ENCODE results near the gene NPW.

The NPW gene

DNA sequence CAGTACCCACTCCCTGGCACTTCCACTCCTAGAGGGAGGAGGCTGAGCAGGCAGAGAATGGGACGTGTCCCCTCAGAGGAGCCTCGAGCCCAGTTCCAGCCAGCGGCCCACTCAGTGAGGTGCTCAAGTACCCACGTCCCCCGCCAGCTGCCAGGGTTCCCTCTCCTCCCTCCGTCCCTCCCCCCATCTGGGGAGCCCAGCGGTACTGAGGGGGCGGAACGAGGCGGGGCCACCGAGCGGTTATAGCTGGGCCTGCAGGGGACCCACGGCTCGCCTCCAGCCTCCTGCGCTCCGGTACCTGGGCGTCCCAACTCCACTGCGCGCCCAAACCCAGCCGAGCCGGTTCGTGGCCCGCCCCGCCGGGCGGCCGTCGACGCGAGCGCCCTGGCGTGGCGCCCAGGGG lies at the start of gene NPW:
Gene NPW, plus strand, starts transcription at position 268 of the 403 bp plus-strand sequence.
- Histone ChIP-seq H3K9me3 (ENCODE audit: control insufficient read depth in 1 of 2, low read length in 2 of 2) (no peaks in the 10 kb centered on the region), H3K4me3 (ENCODE audit: low read depth in 1 of 2, low read length in 2 of 2) (no peak within 1 kb of the TSS), H3K27ac (ENCODE audit: low read length) (no peak within 1 kb of the TSS), H3K36me3 (ENCODE audit: control insufficient read depth in 1 of 2, insufficient read depth in 2 of 2, low read length in 2 of 2) (no peaks in the 10 kb centered on the region), H3K27me3 (ENCODE audit: low read depth, low read length) (peaks cover 5% of the 10 kb centered on the region), H3K4me1 (ENCODE audit: control insufficient read depth in 1 of 2, insufficient read depth in 2 of 2, low read length in 2 of 2) (peaks cover 0 to 34% of the 10 kb centered on the region in 2 donors)

DNA sequence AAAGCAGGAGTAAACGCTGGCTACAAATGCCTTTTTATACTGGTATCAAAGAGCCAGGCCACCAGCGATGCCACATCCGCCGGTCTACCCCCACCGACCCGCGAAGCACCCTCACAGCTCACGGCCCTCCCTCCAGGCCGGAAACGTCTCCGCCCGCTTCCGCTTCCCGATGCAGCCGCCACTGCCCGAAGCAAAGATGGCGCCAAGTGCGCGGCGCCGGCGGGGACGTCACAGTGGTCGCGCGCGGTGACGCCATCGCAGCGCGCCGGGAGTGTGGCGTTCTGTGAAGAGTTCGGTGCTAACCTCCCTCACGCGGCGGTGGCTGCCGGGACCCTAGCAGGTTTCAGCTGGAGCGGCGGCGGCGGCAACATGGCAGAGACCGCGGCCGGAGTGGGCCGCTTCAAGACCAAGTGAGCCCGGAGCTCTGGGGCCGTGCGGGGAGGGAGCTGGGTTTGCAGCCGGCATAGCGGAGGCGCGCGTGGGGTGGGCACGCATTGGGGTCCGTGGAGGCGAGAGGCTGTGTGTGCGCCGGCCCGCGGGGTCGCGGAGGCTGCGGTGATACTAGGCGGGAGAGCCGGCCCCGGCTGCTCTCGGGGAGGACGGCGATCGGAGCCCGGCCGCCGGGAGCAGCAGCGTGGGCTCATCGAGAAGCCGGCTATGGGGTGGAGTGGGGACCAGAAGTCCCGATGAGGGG lies 47.6 kb upstream of the NPW start, which contains the start of gene TBL3:
Gene TBL3, plus strand, starts transcription at position 258 of the 694 bp plus-strand sequence. Its CDS starts 112 bp downstream, at position 370.
- H3K27ac ChIP-seq (ENCODE audit: low read length): peak within 1 kb of the TSS; percentile 96
- H3K27me3 ChIP-seq (ENCODE audit: low read depth, low read length): no peaks in the 10 kb centered on the region
- peaks cover 17 to 30% of the 10 kb centered on the region in 2 donors for H3K36me3 ChIP-seq (ENCODE audit: control insufficient read depth in 1 of 2, insufficient read depth in 2 of 2, low read length in 2 of 2)
- H3K4me3 ChIP-seq (ENCODE audit: low read depth in 1 of 2, low read length in 2 of 2): peak within 1 kb of the TSS; percentile 85 to 98
- no peaks in the 10 kb centered on the region for H3K9me3 ChIP-seq (ENCODE audit: control insufficient read depth in 1 of 2, low read length in 2 of 2)
- peaks cover 0 to 23% of the 10 kb centered on the region in 2 donors for H3K4me1 ChIP-seq (ENCODE audit: control insufficient read depth in 1 of 2, insufficient read depth in 2 of 2, low read length in 2 of 2)

DNA sequence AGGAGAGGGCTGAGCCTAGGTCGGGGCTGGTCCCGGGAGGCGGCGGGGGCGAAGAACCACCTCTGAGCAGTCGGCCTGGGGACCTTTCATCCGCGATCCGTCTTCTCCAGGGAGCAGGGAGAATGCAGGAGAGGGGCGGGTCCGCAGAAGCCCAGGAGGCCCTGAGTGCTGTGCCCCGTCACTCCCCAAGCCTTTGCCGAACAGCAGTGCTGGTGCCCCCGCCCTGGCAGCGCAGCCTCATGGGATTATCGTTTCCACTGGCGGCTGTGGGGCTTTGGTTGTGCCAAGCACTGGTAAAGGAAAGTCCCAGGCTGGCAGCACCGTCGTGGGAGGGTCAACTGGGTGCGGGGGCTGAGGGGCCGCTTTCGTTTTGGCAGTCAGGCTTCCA lies 47.1 kb upstream of the NPW start:
- Histone ChIP-seq H3K27me3 (ENCODE audit: low read depth, low read length) (no peaks in the 10 kb centered on the region), H3K9me3 (ENCODE audit: control insufficient read depth in 1 of 2, low read length in 2 of 2) (no peaks in the 10 kb centered on the region), H3K4me1 (ENCODE audit: control insufficient read depth in 1 of 2, insufficient read depth in 2 of 2, low read length in 2 of 2) (peaks cover 0 to 23% of the 10 kb centered on the region in 2 donors), H3K36me3 (ENCODE audit: control insufficient read depth in 1 of 2, insufficient read depth in 2 of 2, low read length in 2 of 2) (peaks cover 21 to 35% of the 10 kb centered on the region in 2 donors), H3K27ac (ENCODE audit: low read length) (no peak overlapping the region), H3K4me3 (ENCODE audit: low read depth in 1 of 2, low read length in 2 of 2) (peak overlapping the region; percentile 85 to 98)

DNA sequence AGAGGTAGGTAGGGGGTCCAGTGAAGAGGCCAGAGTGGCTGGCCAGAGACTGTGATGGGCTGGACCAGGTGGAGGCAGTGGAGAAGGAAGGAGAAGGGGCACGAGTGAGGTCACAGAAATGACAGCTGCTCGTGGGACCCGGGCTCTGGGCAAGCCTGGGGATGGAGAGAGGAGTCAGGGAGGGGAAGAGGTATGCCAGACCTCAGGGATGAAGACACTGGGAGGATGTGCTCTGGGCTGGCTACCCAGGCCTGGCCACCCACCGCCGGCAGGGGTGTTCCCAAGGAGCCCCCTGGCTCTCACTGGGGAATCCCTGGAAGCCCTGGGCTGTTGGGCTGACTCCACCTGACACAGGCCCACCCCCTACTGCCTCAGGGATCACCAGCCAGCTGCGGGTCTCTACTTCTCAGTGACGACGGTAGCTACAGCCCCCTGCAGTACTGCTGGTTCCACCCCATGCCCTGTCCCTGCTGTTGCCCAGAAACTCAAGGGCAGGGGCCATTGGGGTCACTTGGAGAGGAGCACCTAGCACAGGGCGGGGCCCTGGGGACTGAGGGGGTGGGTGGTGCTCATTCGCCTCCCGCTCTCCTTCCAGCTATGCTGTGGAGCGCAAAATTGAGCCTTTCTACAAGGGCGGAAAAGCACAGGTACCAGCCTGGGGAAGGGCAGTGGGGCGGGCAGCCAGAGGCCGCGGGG lies 46.0 kb upstream of the NPW start:
- H3K36me3 ChIP-seq (ENCODE audit: control insufficient read depth in 1 of 2, insufficient read depth in 2 of 2, low read length in 2 of 2): peaks cover 29 to 46% of the 10 kb centered on the region in 2 donors
- H3K4me3 ChIP-seq (ENCODE audit: low read depth in 1 of 2, low read length in 2 of 2): no peak overlapping the region
- H3K4me1 ChIP-seq (ENCODE audit: control insufficient read depth in 1 of 2, insufficient read depth in 2 of 2, low read length in 2 of 2): peaks cover 0 to 23% of the 10 kb centered on the region in 2 donors
- no peak overlapping the region for H3K27ac ChIP-seq (ENCODE audit: low read length)
- no peaks in the 10 kb centered on the region for H3K9me3 ChIP-seq (ENCODE audit: control insufficient read depth in 1 of 2, low read length in 2 of 2)
- no peaks in the 10 kb centered on the region for H3K27me3 ChIP-seq (ENCODE audit: low read depth, low read length)

DNA sequence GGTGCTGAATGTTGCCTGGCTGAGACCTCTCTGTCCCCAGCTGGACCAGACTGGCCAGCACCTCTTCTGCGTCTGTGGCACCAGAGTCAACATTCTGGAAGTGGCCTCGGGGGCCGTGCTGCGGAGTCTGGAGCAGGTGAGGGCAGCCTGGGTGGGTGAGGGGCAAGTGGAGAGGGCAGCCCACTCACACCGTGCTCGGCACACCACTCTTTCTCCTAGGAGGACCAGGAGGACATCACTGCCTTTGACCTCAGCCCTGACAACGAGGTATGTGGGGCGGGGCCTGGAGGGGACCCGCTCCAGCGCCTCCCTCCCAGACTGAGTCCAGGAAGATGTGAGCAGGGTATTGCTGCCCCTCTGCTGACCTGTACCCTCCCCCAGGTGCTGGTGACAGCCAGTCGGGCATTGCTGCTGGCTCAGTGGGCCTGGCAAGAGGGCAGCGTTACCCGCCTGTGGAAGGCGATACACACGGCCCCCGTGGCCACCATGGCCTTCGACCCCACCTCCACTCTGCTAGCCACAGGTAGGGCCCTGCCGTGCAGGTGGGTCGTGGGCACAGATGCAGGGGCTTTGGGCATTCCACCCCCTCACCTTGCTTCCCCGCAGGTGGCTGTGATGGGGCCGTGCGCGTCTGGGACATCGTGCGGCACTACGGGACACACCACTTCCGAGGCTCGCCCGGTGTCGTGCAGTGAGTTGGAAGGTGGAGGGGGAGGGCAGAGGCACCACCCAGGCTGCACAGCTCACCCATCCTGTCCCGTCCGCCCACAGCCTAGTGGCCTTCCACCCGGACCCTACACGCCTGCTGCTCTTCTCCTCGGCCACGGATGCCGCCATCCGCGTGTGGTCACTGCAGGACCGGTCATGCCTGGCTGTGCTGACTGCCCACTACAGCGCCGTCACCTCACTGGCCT lies 45.2 kb upstream of the NPW start:
- Histone ChIP-seq H3K4me3 (ENCODE audit: low read depth in 1 of 2, low read length in 2 of 2) (no peak overlapping the region), H3K27ac (ENCODE audit: low read length) (no peak overlapping the region), H3K9me3 (ENCODE audit: control insufficient read depth in 1 of 2, low read length in 2 of 2) (no peaks in the 10 kb centered on the region), H3K27me3 (ENCODE audit: low read depth, low read length) (no peaks in the 10 kb centered on the region), H3K36me3 (ENCODE audit: control insufficient read depth in 1 of 2, insufficient read depth in 2 of 2, low read length in 2 of 2) (peaks cover 29 to 51% of the 10 kb centered on the region in 2 donors), H3K4me1 (ENCODE audit: control insufficient read depth in 1 of 2, insufficient read depth in 2 of 2, low read length in 2 of 2) (peaks cover 0 to 23% of the 10 kb centered on the region in 2 donors)

DNA sequence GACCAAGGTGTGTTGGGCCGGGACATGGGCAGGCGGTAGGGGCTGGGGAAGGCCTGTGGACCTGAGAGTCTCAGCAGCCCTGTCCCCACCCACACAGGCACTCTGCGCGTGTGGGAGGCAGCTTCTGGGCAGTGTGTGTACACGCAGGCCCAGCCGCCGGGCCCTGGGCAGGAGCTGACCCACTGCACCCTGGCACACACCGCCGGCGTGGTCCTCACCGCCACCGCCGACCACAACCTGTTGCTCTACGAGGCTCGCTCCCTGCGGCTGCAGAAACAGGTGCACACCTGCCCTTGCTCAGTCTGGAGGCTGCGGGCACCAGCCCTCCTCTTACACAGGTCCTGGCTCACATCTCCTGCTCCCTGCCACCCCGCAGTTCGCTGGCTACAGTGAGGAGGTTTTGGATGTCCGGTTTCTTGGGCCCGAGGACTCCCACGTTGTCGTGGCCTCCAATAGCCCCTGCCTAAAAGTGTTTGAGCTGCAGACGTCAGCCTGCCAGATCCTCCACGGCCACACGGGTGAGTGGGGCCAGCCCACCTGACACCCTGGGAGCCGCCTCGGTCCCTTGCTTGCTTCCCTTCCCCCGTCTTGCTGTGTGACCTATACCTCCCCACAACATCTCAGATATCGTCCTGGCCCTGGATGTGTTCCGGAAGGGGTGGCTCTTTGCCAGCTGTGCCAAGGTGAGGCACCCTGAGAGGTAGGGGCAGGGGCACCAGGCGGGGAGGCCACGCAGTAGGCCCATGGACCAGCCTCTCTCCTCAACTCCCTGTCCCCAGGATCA lies 44.0 kb upstream of the NPW start:
- peaks cover 29 to 51% of the 10 kb centered on the region in 2 donors for H3K36me3 ChIP-seq (ENCODE audit: control insufficient read depth in 1 of 2, insufficient read depth in 2 of 2, low read length in 2 of 2)
- H3K27ac ChIP-seq (ENCODE audit: low read length): no peak overlapping the region
- no peaks in the 10 kb centered on the region for H3K9me3 ChIP-seq (ENCODE audit: control insufficient read depth in 1 of 2, low read length in 2 of 2)
- H3K27me3 ChIP-seq (ENCODE audit: low read depth, low read length): peaks cover 9% of the 10 kb centered on the region
- H3K4me3 ChIP-seq (ENCODE audit: low read depth in 1 of 2, low read length in 2 of 2): no peak overlapping the region
- peaks cover 0 to 28% of the 10 kb centered on the region in 2 donors for H3K4me1 ChIP-seq (ENCODE audit: control insufficient read depth in 1 of 2, insufficient read depth in 2 of 2, low read length in 2 of 2)

DNA sequence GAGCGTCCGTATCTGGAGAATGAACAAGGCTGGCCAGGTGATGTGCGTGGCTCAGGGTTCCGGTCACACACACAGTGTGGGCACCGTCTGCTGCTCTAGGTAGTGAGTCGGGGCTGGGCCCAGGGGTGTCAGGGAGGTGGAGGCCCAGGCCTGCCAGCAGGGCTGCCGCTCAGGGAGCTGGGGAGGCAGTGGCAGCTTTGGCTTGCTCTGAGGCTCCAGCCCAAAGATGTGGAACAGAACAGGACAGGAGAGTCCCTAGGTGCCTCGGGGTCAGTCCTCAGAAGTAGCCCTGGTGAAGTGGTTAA lies 43.4 kb upstream of the NPW start:
- peaks cover 0 to 24% of the 10 kb centered on the region in 2 donors for H3K4me1 ChIP-seq (ENCODE audit: control insufficient read depth in 1 of 2, insufficient read depth in 2 of 2, low read length in 2 of 2)
- no peak overlapping the region for H3K27ac ChIP-seq (ENCODE audit: low read length)
- H3K9me3 ChIP-seq (ENCODE audit: control insufficient read depth in 1 of 2, low read length in 2 of 2): no peaks in the 10 kb centered on the region
- H3K36me3 ChIP-seq (ENCODE audit: control insufficient read depth in 1 of 2, insufficient read depth in 2 of 2, low read length in 2 of 2): peaks cover 29 to 51% of the 10 kb centered on the region in 2 donors
- H3K4me3 ChIP-seq (ENCODE audit: low read depth in 1 of 2, low read length in 2 of 2): no peak overlapping the region
- peaks cover 14% of the 10 kb centered on the region for H3K27me3 ChIP-seq (ENCODE audit: low read depth, low read length)

DNA sequence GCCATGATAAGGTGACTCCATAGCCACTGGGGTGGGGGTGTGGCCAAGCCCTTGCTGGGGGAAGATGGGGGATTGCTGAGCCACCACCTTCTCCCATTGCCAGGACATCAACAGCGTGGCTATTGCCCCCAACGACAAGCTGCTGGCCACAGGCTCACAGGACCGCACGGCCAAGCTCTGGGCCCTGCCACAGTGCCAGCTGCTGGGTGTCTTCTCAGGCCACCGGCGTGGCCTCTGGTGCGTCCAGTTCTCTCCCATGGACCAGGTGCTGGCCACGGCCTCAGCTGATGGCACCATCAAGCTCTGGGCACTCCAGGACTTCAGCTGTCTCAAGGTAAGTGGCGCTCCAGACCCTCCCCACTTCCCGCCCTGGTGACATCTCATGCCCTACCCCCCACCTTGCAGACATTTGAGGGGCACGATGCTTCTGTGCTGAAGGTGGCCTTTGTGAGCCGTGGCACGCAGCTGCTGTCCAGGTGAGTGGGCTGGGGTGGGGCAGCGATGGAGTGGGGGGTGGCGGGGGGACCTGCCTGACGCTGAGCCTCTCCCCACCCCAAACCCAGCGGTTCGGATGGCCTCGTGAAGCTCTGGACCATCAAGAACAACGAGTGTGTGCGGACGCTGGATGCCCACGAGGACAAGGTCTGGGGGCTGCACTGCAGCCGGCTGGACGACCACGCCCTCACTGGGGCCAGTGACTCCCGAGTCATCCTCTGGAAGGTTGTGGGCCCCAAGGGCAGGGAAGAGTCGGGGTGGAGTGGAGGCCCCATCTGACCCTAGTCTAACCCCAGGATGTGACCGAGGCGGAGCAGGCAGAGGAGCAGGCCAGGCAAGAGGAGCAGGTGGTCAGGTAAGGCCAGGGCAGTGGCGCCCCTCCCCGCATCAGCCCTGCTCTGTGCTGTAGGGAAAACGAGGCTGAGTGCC lies 42.4 kb upstream of the NPW start:
- Histone ChIP-seq H3K9me3 (ENCODE audit: control insufficient read depth in 1 of 2, low read length in 2 of 2) (no peaks in the 10 kb centered on the region), H3K27ac (ENCODE audit: low read length) (no peak overlapping the region), H3K36me3 (ENCODE audit: control insufficient read depth in 1 of 2, insufficient read depth in 2 of 2, low read length in 2 of 2) (peaks cover 29 to 51% of the 10 kb centered on the region in 2 donors), H3K27me3 (ENCODE audit: low read depth, low read length) (peaks cover 24% of the 10 kb centered on the region), H3K4me3 (ENCODE audit: low read depth in 1 of 2, low read length in 2 of 2) (no peak overlapping the region), H3K4me1 (ENCODE audit: control insufficient read depth in 1 of 2, insufficient read depth in 2 of 2, low read length in 2 of 2) (peaks cover 0 to 23% of the 10 kb centered on the region in 2 donors)

DNA sequence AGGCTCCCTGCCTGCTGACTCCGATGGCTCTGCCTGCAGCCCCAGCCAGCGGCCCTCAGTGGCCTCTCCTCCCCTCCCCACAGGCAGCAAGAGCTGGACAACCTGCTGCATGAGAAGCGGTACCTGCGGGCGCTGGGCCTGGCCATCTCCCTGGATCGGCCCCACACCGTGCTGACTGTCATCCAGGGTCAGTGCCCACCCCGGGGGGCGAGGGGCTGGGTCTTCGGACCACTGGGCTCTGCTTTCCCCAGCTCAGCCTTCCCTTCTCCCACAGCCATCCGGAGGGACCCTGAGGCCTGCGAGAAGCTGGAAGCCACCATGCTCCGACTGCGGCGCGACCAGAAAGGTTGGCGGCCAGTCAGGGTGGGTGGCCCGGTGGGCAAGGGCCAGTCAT lies 41.7 kb upstream of the NPW start:
- no peak overlapping the region for H3K27ac ChIP-seq (ENCODE audit: low read length)
- peaks cover 29 to 51% of the 10 kb centered on the region in 2 donors for H3K36me3 ChIP-seq (ENCODE audit: control insufficient read depth in 1 of 2, insufficient read depth in 2 of 2, low read length in 2 of 2)
- no peaks in the 10 kb centered on the region for H3K9me3 ChIP-seq (ENCODE audit: control insufficient read depth in 1 of 2, low read length in 2 of 2)
- H3K27me3 ChIP-seq (ENCODE audit: low read depth, low read length): peaks cover 28% of the 10 kb centered on the region
- no peak overlapping the region for H3K4me3 ChIP-seq (ENCODE audit: low read depth in 1 of 2, low read length in 2 of 2)
- H3K4me1 ChIP-seq (ENCODE audit: control insufficient read depth in 1 of 2, insufficient read depth in 2 of 2, low read length in 2 of 2): peaks cover under 1 to 16% of the 10 kb centered on the region in 2 donors
